GM23338 (cell line): ENCODE results near the gene NHS. TPM values are rescaled to one million over a fixed set of nuclear protein-coding genes. Genes with fewer than 3 reads are reported as not detected.

Source experiments
- ATAC-seq: fragments of 200-7000 bp; cut with Tn5 transposase; 3 replicates; pipeline ENCODE4 v1.9.1; 2020
- DNase-seq: peaks from one replicate; pipeline ENCODE4 v3.0.0-alpha.2; 2015; ENCODE audit warnings: low spot score
- H2AFZ ChIP-seq: fragments of 200-600 bp; sonication (generic); 2 replicates; pipeline ENCODE4 v1.8.0; 2016; ENCODE audit warnings: antibody characterized with exemption, mild to moderate bottlenecking, moderate library complexity
- H3F3A ChIP-seq: fragments of 200-600 bp; sonication (generic); replicated peaks from 2 replicates; pipeline ENCODE4 v1.8.0; 2017; ENCODE audit warnings: antibody characterized with exemption, mixed run types, low read depth
- H3K27ac ChIP-seq: fragments of 200-600 bp; sonication (generic); 2 replicates; pipeline ENCODE4 v1.6.1; 2016; ENCODE audit warnings: low read depth
- H3K27me3 ChIP-seq: fragments of 200-600 bp; sonication (generic); 2 replicates; pipeline ENCODE4 v1.8.0; 2016; ENCODE audit warnings: mild to moderate bottlenecking, mixed run types, moderate library complexity; ENCODE audit not compliant: insufficient read depth
- H3K36me3 ChIP-seq: fragments of 200-600 bp; sonication (generic); 2 replicates; pipeline ENCODE4 v1.8.0; 2016; ENCODE audit warnings: mild to moderate bottlenecking; ENCODE audit not compliant: insufficient read depth
- H3K4me1 ChIP-seq: fragments of 200-600 bp; sonication (generic); 2 replicates; pipeline ENCODE4 v1.8.0; 2016; ENCODE audit warnings: mild to moderate bottlenecking, moderate library complexity; ENCODE audit not compliant: insufficient read depth
- H3K4me2 ChIP-seq: fragments of 200-600 bp; sonication (generic); 2 replicates; pipeline ENCODE4 v1.7.1; 2017; ENCODE audit warnings: mixed run types
- H3K4me3 ChIP-seq: fragments of 200-600 bp; sonication (generic); 2 replicates; pipeline ENCODE4 v1.6.1; 2016; ENCODE audit warnings: mixed run types
- H3K79me2 ChIP-seq: fragments of 200-600 bp; sonication (generic); replicated peaks from 2 replicates; pipeline ENCODE4 v1.8.0; 2017; ENCODE audit warnings: mild to moderate bottlenecking; ENCODE audit not compliant: insufficient read depth
- H3K9me2 ChIP-seq: fragments of 200-600 bp; sonication (generic); 2 replicates; pipeline ENCODE4 v1.8.0; 2017; ENCODE audit not compliant: insufficient read depth
- H4K20me1 ChIP-seq: fragments of 200-600 bp; sonication (generic); replicated peaks from 2 replicates; pipeline ENCODE4 v1.8.0; 2017; ENCODE audit warnings: mild to moderate bottlenecking; ENCODE audit not compliant: insufficient read depth
- H3K27ac Mint-ChIP-seq: 2 replicates; pipeline ENCODE4 v1.8.0; 2020; ENCODE audit warnings: inconsistent platforms, mild to moderate bottlenecking, moderate library complexity, mixed read lengths
- H3K27me3 Mint-ChIP-seq: 3 replicates; pipeline ENCODE4 v1.8.0; 2022; ENCODE audit warnings: low read depth, mild to moderate bottlenecking, moderate library complexity, mixed read lengths, inconsistent platforms; ENCODE audit not compliant: insufficient read depth, poor library complexity
- H3K36me3 Mint-ChIP-seq: 3 replicates; pipeline ENCODE4 v1.8.0; 2021; ENCODE audit warnings: low read depth, mild to moderate bottlenecking, inconsistent platforms, moderate library complexity, mixed read lengths
- H3K4me1 Mint-ChIP-seq: 3 replicates; pipeline ENCODE4 v1.8.0; 2020; ENCODE audit warnings: mild to moderate bottlenecking, inconsistent platforms, mixed read lengths
- H3K4me3 Mint-ChIP-seq: 3 replicates; pipeline ENCODE4 v1.8.0; 2021; ENCODE audit warnings: moderate library complexity, mild to moderate bottlenecking, inconsistent platforms, mixed read lengths
- H3K9me3 Mint-ChIP-seq: 3 replicates; pipeline ENCODE4 v1.8.0; 2020; ENCODE audit warnings: moderate library complexity, mild to moderate bottlenecking, inconsistent platforms, mixed read lengths
- CREB1 ChIP-seq: fragments of 250-450 bp; sonication (Bioruptor Pico); IDR thresholded peaks from 2 replicates; pipeline ENCODE4 v1.5.0; 2020; ENCODE audit warnings: low read depth, mild to moderate bottlenecking, moderate library complexity
- EZH2 ChIP-seq: fragments of 200-600 bp; sonication (generic); IDR thresholded peaks from one replicate; pipeline ENCODE4 v1.8.0; 2017; ENCODE audit warnings: antibody characterized with exemption, mild to moderate bottlenecking, low read depth; ENCODE audit not compliant: unreplicated experiment
- EZH2phosphoT487 ChIP-seq: fragments of 200-600 bp; sonication (generic); IDR thresholded peaks from one replicate; pipeline ENCODE4 v1.8.1; 2018; ENCODE audit warnings: antibody characterized with exemption; ENCODE audit not compliant: unreplicated experiment
- NANOG ChIP-seq: IDR thresholded peaks from 2 replicates; pipeline ENCODE4 v1.6.1; 2016; ENCODE audit warnings: antibody characterized with exemption, borderline replicate concordance
- POLR2AphosphoS5 ChIP-seq: IDR thresholded peaks from 2 replicates; pipeline ENCODE4 v1.6.1; 2016; ENCODE audit warnings: antibody characterized with exemption, low read depth
- REST ChIP-seq: IDR thresholded peaks from one replicate; pipeline ENCODE4 v1.6.1; 2018; ENCODE audit warnings: antibody characterized with exemption; ENCODE audit not compliant: unreplicated experiment
- ZNF114 ChIP-seq: fragments of 250-450 bp; sonication (Bioruptor Pico); IDR thresholded peaks from 2 replicates; pipeline ENCODE4 v1.5.0; 2020; ENCODE audit warnings: mild to moderate bottlenecking, moderate library complexity
- ZNF331 ChIP-seq: fragments of 250-450 bp; sonication (Bioruptor Pico); IDR thresholded peaks from 2 replicates; pipeline ENCODE4 v1.5.0; 2020; ENCODE audit warnings: low read depth, mild to moderate bottlenecking, moderate library complexity
- ZNF462 ChIP-seq: fragments of 250-450 bp; sonication (Bioruptor Pico); IDR thresholded peaks from 2 replicates; pipeline ENCODE4 v1.5.0; 2020; ENCODE audit warnings: mild to moderate bottlenecking, moderate library complexity
- polyA plus RNA-seq: library from polyadenylated mRNA; unstranded; fragments of >200 nt; fragmentation: Nextera tagmentation; extraction: Ambion mirVana; gene quantifications from 2 replicates; pipeline ENCODE4 v1.2.1, GENCODE V29; 2016
- total RNA-seq: library from RNA; depleted of rRNA; stranded (reverse); fragments of >200 nt; shearing (Covaris generic); gene quantifications from 2 replicates; pipeline ENCODE4 v1.2.3, GENCODE V29; 2014
- TF ChIP-seq, protein P1 (sequence below): IDR thresholded peaks from 2 replicates; pipeline ENCODE4 v1.6.1; 2016; ENCODE audit warnings: antibody characterized with exemption

NHS gene
- total and polyA plus RNA-seq, 2 experiments from 2014 or later = 1.8 to 8.2 TPM

DNA sequence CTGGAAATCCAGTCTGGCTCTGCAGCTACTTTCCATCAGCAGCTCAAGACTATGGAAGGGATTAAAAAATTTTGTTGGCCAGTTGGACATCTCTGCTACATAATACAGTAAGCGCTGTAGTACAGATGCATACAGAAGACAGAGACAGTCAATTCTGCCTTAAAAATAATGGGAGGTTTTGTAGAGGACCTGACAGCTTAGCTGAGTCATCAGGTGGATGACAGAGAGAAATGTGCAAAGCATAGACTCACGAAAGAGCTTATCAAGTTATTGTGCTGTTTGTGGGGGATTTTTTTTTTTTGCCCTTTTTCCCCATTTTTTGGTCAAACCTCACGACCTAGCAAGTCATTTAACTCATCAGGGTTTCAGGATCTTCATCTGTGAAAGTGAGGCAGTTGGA lies 213.3 kb downstream of the NHS start (continued):
- TF ChIP-seq, protein P1, sequence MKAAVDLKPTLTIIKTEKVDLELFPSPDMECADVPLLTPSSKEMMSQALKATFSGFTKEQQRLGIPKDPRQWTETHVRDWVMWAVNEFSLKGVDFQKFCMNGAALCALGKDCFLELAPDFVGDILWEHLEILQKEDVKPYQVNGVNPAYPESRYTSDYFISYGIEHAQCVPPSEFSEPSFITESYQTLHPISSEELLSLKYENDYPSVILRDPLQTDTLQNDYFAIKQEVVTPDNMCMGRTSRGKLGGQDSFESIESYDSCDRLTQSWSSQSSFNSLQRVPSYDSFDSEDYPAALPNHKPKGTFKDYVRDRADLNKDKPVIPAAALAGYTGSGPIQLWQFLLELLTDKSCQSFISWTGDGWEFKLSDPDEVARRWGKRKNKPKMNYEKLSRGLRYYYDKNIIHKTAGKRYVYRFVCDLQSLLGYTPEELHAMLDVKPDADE = no peak
- TF ChIP-seq NANOG (no peak), CREB1 (CRISPR knock-in tag) (no peak), EZH2 (no peak), ZNF331 (CRISPR knock-in tag) (no peak), EZH2phosphoT487 (no peak), POLR2AphosphoS5 (no peak), ZNF114 (CRISPR knock-in tag) (no peak)

DNA sequence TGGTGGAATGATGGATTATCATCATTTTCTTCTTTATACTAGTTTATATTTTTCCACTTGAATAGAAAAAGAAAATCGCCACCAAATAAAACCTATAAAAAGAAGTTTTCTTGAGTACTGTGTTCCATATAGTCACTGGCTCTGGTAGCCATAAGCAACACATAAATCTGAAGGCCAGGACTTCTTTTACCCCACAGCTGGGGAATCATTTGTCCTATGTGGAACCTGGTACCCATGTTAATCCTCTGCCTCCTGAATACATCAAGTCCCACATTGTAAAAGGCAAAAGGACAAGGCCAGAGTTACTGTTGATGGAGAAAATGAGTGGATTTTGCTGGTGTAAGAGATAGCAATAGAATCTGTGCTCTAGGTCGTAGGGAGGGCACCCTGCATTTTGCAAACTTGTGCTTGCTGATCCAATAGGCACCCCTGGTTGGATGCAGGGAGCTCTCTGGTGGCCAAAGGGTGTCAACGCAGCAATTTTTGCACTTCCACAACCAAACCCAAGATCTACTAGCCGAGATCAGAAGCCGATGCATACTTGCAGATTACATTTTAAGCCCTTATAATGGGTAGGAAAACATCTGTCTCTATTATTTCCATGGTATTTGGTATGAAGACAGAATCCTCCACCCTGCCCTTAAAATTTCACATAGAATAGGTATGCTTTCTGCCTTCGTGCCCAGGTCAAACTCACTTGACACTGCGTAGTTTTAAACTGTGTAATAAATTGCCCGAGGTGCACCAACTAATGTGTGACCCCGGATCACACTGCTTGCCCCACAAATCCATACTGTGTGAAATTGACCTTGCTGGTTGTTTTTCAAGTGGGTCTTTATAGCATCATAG lies 216.1 kb downstream of the NHS start:
- H3F3A ChIP-seq = no peaks in the 10 kb centered on the region
- H3K36me3 ChIP-seq = no peaks in the 10 kb centered on the region
- DNase-seq (peak; percentile 68), ATAC-seq (peak; percentile 83)
- H3K79me2 ChIP-seq = no peaks in the 10 kb centered on the region
- peaks cover 2% of the 10 kb centered on the region for H3K27me3 Mint-ChIP-seq
- H3K4me2 ChIP-seq = no peak overlapping the region
- no peaks in the 10 kb centered on the region for H3K9me2 ChIP-seq
- no peak overlapping the region for H3K27ac Mint-ChIP-seq
- H3K4me3 Mint-ChIP-seq = no peak overlapping the region
- no peak overlapping the region for H3K27ac ChIP-seq
- peaks cover 10% of the 10 kb centered on the region for H3K4me1 Mint-ChIP-seq
- no peaks in the 10 kb centered on the region for H3K27me3 ChIP-seq
- H3K4me3 ChIP-seq = no peak overlapping the region
- H3K4me1 ChIP-seq = no peaks in the 10 kb centered on the region
- H4K20me1 ChIP-seq = no peaks in the 10 kb centered on the region
- no peaks in the 10 kb centered on the region for H3K36me3 Mint-ChIP-seq
- no peaks in the 10 kb centered on the region for H3K9me3 Mint-ChIP-seq
- no peak overlapping the region for H2AFZ ChIP-seq
- TF ChIP-seq, protein P1 = no peak
- no peak for TF ChIP-seq ZNF462
- TF ChIP-seq ZNF114 (CRISPR knock-in tag) = no peak
- no peak for TF ChIP-seq REST
